ENCODE measurements around the gene TRIOBP.

TRIOBP gene

GRCh38 chr22:37771702-37772427, 75.0 kb downstream of the TRIOBP start:
- H3K27ac ChIP-seq, result no peak overlapping the region
- no peak overlapping the region for H3K4me3 ChIP-seq (ENCODE audit: low read depth, low read length)
- no peak for DNase-seq
- TF ChIP-seq CTCF (IDR thresholded peaks at IDR 0.05; ENCODE audit: low read depth, low read length), result no peak
- H3K27me3 ChIP-seq (ENCODE audit: insufficient read depth, low read depth, severe bottlenecking), result no peaks in the 10 kb centered on the region
- no peaks in the 10 kb centered on the region for H3K9me3 ChIP-seq (ENCODE audit: severe bottlenecking)
- peaks cover 3% of the 10 kb centered on the region; the same call in 1 of the 2 replicates for H3K36me3 ChIP-seq

GRCh38 chr22:37774728-37775127, 77.9 kb downstream of the TRIOBP start:
- no peak for DNase-seq
- H3K9me3 ChIP-seq (ENCODE audit: severe bottlenecking), result no peaks in the 10 kb centered on the region
- no peak for TF ChIP-seq CTCF (IDR thresholded peaks at IDR 0.05; ENCODE audit: low read depth, low read length)
- no peak overlapping the region for H3K4me3 ChIP-seq (ENCODE audit: low read depth, low read length)
- H3K36me3 ChIP-seq, result peaks cover 3% of the 10 kb centered on the region; the same call in 1 of the 2 replicates
- H3K27me3 ChIP-seq (ENCODE audit: insufficient read depth, low read depth, severe bottlenecking), result no peaks in the 10 kb centered on the region
- no peak overlapping the region for H3K27ac ChIP-seq

- no peak overlapping the region for H3K27ac ChIP-seq
- DNase-seq, result no peak
These were observed 79.2 kb downstream of the TRIOBP start for GRCh38 chr22:37775785-37776638.

GRCh38 chr22:37776639-37777005, 79.8 kb downstream of the TRIOBP start:
- TF ChIP-seq CTCF (IDR thresholded peaks at IDR 0.05; ENCODE audit: low read depth, low read length), result no peak
- H3K27ac ChIP-seq, result no peak overlapping the region
- H3K27me3 ChIP-seq (ENCODE audit: insufficient read depth, low read depth, severe bottlenecking), result no peaks in the 10 kb centered on the region
- no peak for DNase-seq
- H3K9me3 ChIP-seq (ENCODE audit: severe bottlenecking), result no peaks in the 10 kb centered on the region
- H3K4me3 ChIP-seq (ENCODE audit: low read depth, low read length), result no peak overlapping the region
- H3K36me3 ChIP-seq, result peaks cover 3% of the 10 kb centered on the region; the same call in 1 of the 2 replicates

More at GRCh38 chr22:37775785-37776638, 79.2 kb downstream of the TRIOBP start:
- no peaks in the 10 kb centered on the region for H3K27me3 ChIP-seq (ENCODE audit: insufficient read depth, low read depth, severe bottlenecking)
- H3K36me3 ChIP-seq, result peaks cover 3% of the 10 kb centered on the region; the same call in 1 of the 2 replicates
- H3K9me3 ChIP-seq (ENCODE audit: severe bottlenecking), result no peaks in the 10 kb centered on the region
- TF ChIP-seq CTCF (IDR thresholded peaks at IDR 0.05; ENCODE audit: low read depth, low read length), result no peak
- no peak overlapping the region for H3K4me3 ChIP-seq (ENCODE audit: low read depth, low read length)

GRCh38 chr22:37777122-37777687, 80.4 kb downstream of the TRIOBP start:
- Histone ChIP-seq H3K9me3 (ENCODE audit: severe bottlenecking) (no peaks in the 10 kb centered on the region), H3K4me3 (ENCODE audit: low read depth, low read length) (no peak overlapping the region), H3K27me3 (ENCODE audit: insufficient read depth, low read depth, severe bottlenecking) (no peaks in the 10 kb centered on the region), H3K27ac (no peak overlapping the region), H3K36me3 (peaks cover 3% of the 10 kb centered on the region; the same call in 1 of the 2 replicates)
- DNase-seq, result no peak
- TF ChIP-seq CTCF (IDR thresholded peaks at IDR 0.05; ENCODE audit: low read depth, low read length), result no peak

Measured in WERI-Rb-1 (cell line).